H1 (cell line): ENCODE data around the gene PCDHA5. TPM values are rescaled to one million over a fixed set of nuclear protein-coding genes. Genes with fewer than 3 reads are reported as not detected.

Source experiments
- CTCF ChIA-PET: fragments of 300-600 bp; sonication (Branson Sonifier 250); formaldehyde crosslinking; loops from one replicate; lab custom pipeline; 2021; ENCODE audit not compliant: partially characterized antibody; lab: Charles Lee
- POLR2A ChIA-PET: fragments of 300-600 bp; sonication (Branson Sonifier 250); formaldehyde crosslinking; loops from one replicate; lab custom pipeline; 2021; ENCODE audit warnings: inconsistent platforms; ENCODE audit not compliant: partially characterized antibody; lab: Charles Lee
- DNase-seq, 2 experiments: peaks; one replicate each; pipeline versions ENCODE4 v3.0.0 to v3.0.0-alpha.2; 2010 to 2022; ENCODE audit warnings: low spot score in 2 of 2, low read depth in 1 of 2, mixed read lengths in 1 of 2
- FAIRE-seq: peaks from 2 replicates; lab custom pipeline; 2011; peaks lifted over from hg19 to GRCh38; lab: Jason Lieb, UNC
- H2AFZ ChIP-seq: 2 replicates; pipeline ENCODE4 v1.8.1; 2012; ENCODE audit warnings: low read length, inconsistent platforms
- H2AK5ac ChIP-seq: 2 replicates; pipeline ENCODE4 v1.6.1; 2013; ENCODE audit warnings: low read depth, low read length
- H2BK120ac ChIP-seq: replicated peaks from 2 replicates; pipeline ENCODE3; 2013; ENCODE audit warnings: low read depth, low read length, inconsistent platforms
- H2BK12ac ChIP-seq: 2 replicates; pipeline ENCODE4 v1.6.1; 2013; ENCODE audit warnings: low read depth, low read length
- H2BK15ac ChIP-seq: 2 replicates; pipeline ENCODE4 v1.6.1; 2013; ENCODE audit warnings: low read length
- H2BK20ac ChIP-seq: 2 replicates; pipeline ENCODE4 v1.6.1; 2013; ENCODE audit warnings: low read length
- H2BK5ac ChIP-seq: 2 replicates; pipeline ENCODE4 v1.6.1; 2013; ENCODE audit warnings: low read depth, low read length
- H3K14ac ChIP-seq: 2 replicates; pipeline ENCODE4 v1.6.1; 2013; ENCODE audit warnings: inconsistent platforms; ENCODE audit not compliant: insufficient read length
- H3K18ac ChIP-seq: 2 replicates; pipeline ENCODE4 v1.6.1; 2013; ENCODE audit warnings: low read length; ENCODE audit errors: extremely low read depth
- H3K23ac ChIP-seq: 2 replicates; pipeline ENCODE4 v1.6.1; 2013; ENCODE audit warnings: inconsistent platforms; ENCODE audit not compliant: insufficient read length
- H3K23me2 ChIP-seq: 2 replicates; pipeline ENCODE4 v1.6.1; 2013; ENCODE audit warnings: low read depth, low read length
- H3K27ac ChIP-seq: 2 replicates; pipeline ENCODE4 v1.6.1; 2011; ENCODE audit warnings: low read depth, low read length, inconsistent platforms
- H3K27me3 ChIP-seq, 4 experiments: replicated peaks in 1 of 4; 1 replicate in 1 of 4; 2 replicates in 3 of 4; pipeline versions ENCODE4 v1.6.1 to v1.8.1; 2011 to 2013; ENCODE audit warnings: low read length in 3 of 4, mild to moderate bottlenecking in 3 of 4, inconsistent platforms in 2 of 4, mixed read lengths in 2 of 4, moderate library complexity in 1 of 4; ENCODE audit not compliant: control insufficient read depth in 3 of 4, insufficient read depth in 3 of 4; ENCODE audit errors: extremely low read depth in 1 of 4
- H3K36me3 ChIP-seq, 4 experiments: 2 replicates each; pipeline versions ENCODE4 v1.6.1 to v1.8.1; 2011 to 2013; ENCODE audit warnings: mild to moderate bottlenecking in 4 of 4, low read length in 3 of 4, moderate library complexity in 2 of 4, control low read depth in 1 of 4, inconsistent platforms in 1 of 4; ENCODE audit not compliant: insufficient read depth in 4 of 4, control insufficient read depth in 2 of 4
- H3K4ac ChIP-seq: replicated peaks from 2 replicates; pipeline ENCODE3; 2013; ENCODE audit warnings: low read length, low read depth, mixed read lengths, inconsistent platforms; ENCODE audit not compliant: insufficient read length
- H3K4me1 ChIP-seq, 4 experiments: replicated peaks in 1 of 4; 1 replicate in 1 of 4; 2 replicates in 3 of 4; pipeline versions ENCODE4 v1.6.1 to v1.8.1; 2011 to 2013; ENCODE audit warnings: low read length in 3 of 4, inconsistent platforms in 2 of 4, mixed read lengths in 1 of 4; ENCODE audit not compliant: insufficient read depth in 4 of 4, control insufficient read depth in 3 of 4
- H3K4me2 ChIP-seq, 2 experiments: 2 replicates each; pipeline versions ENCODE4 v1.6.1 to v1.8.1; 2011 to 2013; ENCODE audit warnings: low read depth in 2 of 2, low read length in 2 of 2, control low read depth in 1 of 2, inconsistent platforms in 1 of 2, mild to moderate bottlenecking in 1 of 2; ENCODE audit not compliant: insufficient read depth in 1 of 2
- H3K4me3 ChIP-seq, 4 experiments: fragments of 200-600, 300-600 bp in 1 of 4; sonication (generic), shearing (Covaris generic), sonication (Bioruptor Twin) in 1 of 4; 2 replicates each; pipeline versions ENCODE4 v1.5.1 to v1.8.1; 2011 to 2016; ENCODE audit warnings: low read length in 4 of 4, low read depth in 3 of 4, control low read depth in 2 of 4, inconsistent platforms in 2 of 4, mild to moderate bottlenecking in 2 of 4, mixed read lengths in 1 of 4, moderate library complexity in 1 of 4; ENCODE audit not compliant: insufficient read depth in 2 of 4; ENCODE audit errors: extremely low read depth in 1 of 4
- H3K56ac ChIP-seq: replicated peaks from 2 replicates; pipeline ENCODE3; 2013; ENCODE audit warnings: low read depth, mild to moderate bottlenecking, mixed read lengths, low read length, inconsistent platforms; ENCODE audit not compliant: insufficient read length
- H3K79me1 ChIP-seq: 2 replicates; pipeline ENCODE4 v1.6.1; 2013; ENCODE audit warnings: low read depth, low read length, control low read depth
- H3K79me2 ChIP-seq, 2 experiments: 2 replicates each; pipeline versions ENCODE4 v1.6.1 to v1.8.1; 2012 to 2013; ENCODE audit warnings: low read length in 2 of 2, mild to moderate bottlenecking in 2 of 2, inconsistent platforms in 1 of 2; ENCODE audit not compliant: insufficient read depth in 2 of 2, control insufficient read depth in 1 of 2
- H3K9ac ChIP-seq, 4 experiments: replicated peaks in 1 of 4; 1 replicate in 1 of 4; 2 replicates in 3 of 4; pipeline versions ENCODE4 v1.6.1 to v1.8.1; 2011 to 2013; ENCODE audit warnings: low read depth in 3 of 4, low read length in 3 of 4, control low read depth in 2 of 4, mild to moderate bottlenecking in 2 of 4, moderate library complexity in 2 of 4, inconsistent platforms in 1 of 4; ENCODE audit errors: extremely low read depth in 1 of 4
- H3K9me3 ChIP-seq, 2 experiments: 2 replicates each; pipeline versions ENCODE4 v1.6.1 to v1.8.1; 2012 to 2013; ENCODE audit warnings: mild to moderate bottlenecking in 2 of 2, moderate library complexity in 2 of 2, control low read depth in 1 of 2, inconsistent platforms in 1 of 2, low read depth in 1 of 2, low read length in 1 of 2, mixed read lengths in 1 of 2; ENCODE audit not compliant: insufficient read depth in 2 of 2
- H4K20me1 ChIP-seq, 2 experiments: replicated peaks in 1 of 2; 2 replicates each; pipeline versions ENCODE3 to v1.8.1; 2011 to 2013; ENCODE audit warnings: inconsistent platforms in 2 of 2, low read length in 2 of 2, mild to moderate bottlenecking in 1 of 2; ENCODE audit not compliant: insufficient read depth in 2 of 2, control insufficient read depth in 1 of 2
- H4K5ac ChIP-seq: 2 replicates; pipeline ENCODE4 v1.6.1; 2013; ENCODE audit warnings: low read length, low read depth, mixed read lengths, inconsistent platforms; ENCODE audit not compliant: insufficient read length
- H4K8ac ChIP-seq: 2 replicates; pipeline ENCODE4 v1.8.0; 2013; ENCODE audit warnings: mild to moderate bottlenecking, moderate library complexity, low read length, inconsistent platforms; ENCODE audit not compliant: insufficient read depth; ENCODE audit errors: extremely low read depth
- H4K91ac ChIP-seq: replicated peaks from 2 replicates; pipeline ENCODE3; 2013; ENCODE audit warnings: low read length, mixed read lengths, inconsistent platforms; ENCODE audit not compliant: insufficient read length
- JUND ChIP-seq: IDR thresholded peaks from 2 replicates; pipeline ENCODE4 v1.6.1; 2011; ENCODE audit warnings: mild to moderate bottlenecking, improper control_type of control experiment, low read length
- SP4 ChIP-seq: IDR thresholded peaks from 2 replicates; pipeline ENCODE4 v1.6.1; 2012; ENCODE audit warnings: low read length, inconsistent platforms
- WGBS, 2 experiments: shearing (Covaris generic) in 1 of 2; methylation state at CpG; one replicate each; pipeline versions ENCODE4 v1.1.6 to v1.1.7; 2013 to 2015; ENCODE audit warnings: low lambda C conversion rate in 2 of 2, mixed read lengths in 2 of 2, inconsistent platforms in 1 of 2, low coverage in 1 of 2, missing lambda C conversion rate in 1 of 2; ENCODE audit not compliant: insufficient replicate concordance in 2 of 2, insufficient coverage in 1 of 2, insufficient read length in 1 of 2; ENCODE audit errors: extremely low coverage in 1 of 2, missing lambda C conversion rate in 1 of 2; 5-methylcytosine and 5-hydroxymethylcytosine counted together
- polyA plus RNA-seq, 7 experiments: library from polyadenylated mRNA; depleted of rRNA in 3 of 7; stranded (reverse) in 5 of 7; unstranded in 2 of 7; fragments of >200 nt in 5 of 7; fragments of 200-250 nt in 2 of 7; gene quantifications; 1 replicate in 5 of 7; 2 replicates in 1 of 7; 4 replicates in 1 of 7; pipeline versions ENCODE4 v1.2.1 to v1.2.3, GENCODE V29; 2011 to 2013; ENCODE audit warnings: missing spikeins in 2 of 7, mixed read lengths in 2 of 7
- total RNA-seq: library from RNA; stranded (reverse); fragmentation: NEBNext Ultra II Directional; extraction: Animal tissue kit (Norgen Biotek cat#: 25700); gene quantifications from 2 replicates; pipeline ENCODE4 v1.2.1, GENCODE V29; 2021

Gene PCDHA5
- total and polyA plus RNA-seq, 2 of the 8 experiments (the other 6 are each of a cell fraction or from before 2014, with no cell fraction given): 0.33 to 0.76 TPM

DNA sequence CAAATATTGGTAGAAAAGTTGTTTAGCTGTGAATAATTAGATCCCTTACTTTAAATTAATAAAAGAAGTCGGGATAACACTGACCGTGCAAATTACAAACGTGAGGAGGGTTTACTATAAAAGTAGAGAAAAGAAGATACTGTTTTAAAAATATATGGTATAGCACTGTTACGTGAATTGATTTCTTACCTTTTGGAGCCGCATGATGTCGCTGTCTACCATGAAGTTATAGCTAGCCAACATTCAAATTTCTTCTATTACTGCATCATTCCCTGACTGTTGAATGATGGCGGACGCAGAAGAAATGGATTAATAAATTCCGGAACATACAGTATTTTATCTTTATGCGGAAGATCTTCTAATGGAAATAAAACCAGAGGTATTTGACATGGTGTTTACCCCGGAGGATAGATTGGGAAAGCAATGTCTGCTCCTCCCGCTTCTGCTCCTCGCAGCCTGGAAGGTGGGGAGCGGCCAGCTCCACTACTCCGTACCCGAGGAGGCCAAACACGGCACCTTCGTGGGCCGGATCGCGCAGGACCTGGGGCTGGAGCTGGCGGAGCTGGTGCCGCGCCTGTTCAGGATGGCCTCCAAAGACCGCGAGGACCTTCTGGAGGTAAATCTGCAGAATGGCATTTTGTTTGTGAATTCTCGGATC lies 6.4 kb downstream of the PCDHA5 start, which contains the start of gene PCDHA6:
TSS of gene PCDHA6 (plus strand) at position 257 of the 658 bp plus-strand sequence. CDS start at position 389, 132 bp downstream.
- Histone ChIP-seq H3K27me3 (no peaks in the 10 kb centered on the region), H4K91ac (no peak within 1 kb of the TSS), H3K4me2 (no peak within 1 kb of the TSS; a peak in 1 of 4 replicates), H3K4ac (no peak within 1 kb of the TSS), H3K14ac (no peak within 1 kb of the TSS), H4K5ac (no peak within 1 kb of the TSS), H4K20me1 (peaks cover 0 to 1% of the 10 kb centered on the region in 2 experiments), H2BK120ac (no peak within 1 kb of the TSS), H3K9me3 (peaks cover 0 to 12% of the 10 kb centered on the region in 2 experiments; a peak in 1 of 4 replicates), H2AFZ (no peak within 1 kb of the TSS), H2AK5ac (no peak within 1 kb of the TSS), H3K56ac (no peak within 1 kb of the TSS), H3K4me1 (no peaks in the 10 kb centered on the region), H2BK15ac (no peak within 1 kb of the TSS), H3K23me2 (no peaks in the 10 kb centered on the region), H2BK12ac (no peak within 1 kb of the TSS), H4K8ac (peak within 1 kb of the TSS; percentile 4; the same call in 1 of the 2 replicates), H3K79me1 (no peaks in the 10 kb centered on the region), H3K18ac (no peak within 1 kb of the TSS; the same call in 1 of the 2 replicates), H3K36me3 (peaks cover 0 to 3% (median 0%) of the 10 kb centered on the region in 4 experiments; a peak in 1 of 8 replicates), H3K79me2 (no peaks in the 10 kb centered on the region; a peak in 1 of 4 replicates), H3K9ac (peak within 1 kb of the TSS in 1 of 4 experiments; percentile 45; a peak in 1 of 7 replicates), H2BK5ac (no peak within 1 kb of the TSS), H3K27ac (no peak within 1 kb of the TSS), H3K23ac (no peak within 1 kb of the TSS), H2BK20ac (no peak within 1 kb of the TSS), H3K4me3 (peak within 1 kb of the TSS in 1 of 4 experiments; percentile 62; a peak in 2 of 8 replicates)
- ChIA-PET CTCF (interaction anchor here (0.7 to 6.0 kb wide), 30 partner anchors 8 to 254 kb away, joined by 3 to 58 read pairs (median 4); partner anchors contain the start of genes PCDHA1, PCDHA10, PCDHA11 and PCDHA2), POLR2A (interaction anchor here (0.7 to 1.8 kb wide), 9 partner anchors 9 to 267 kb away, joined by 3 to 5 read pairs (median 4); partner anchors contain the start of genes PCDHA1, PCDHA12, PCDHA8 and PCDHB2)
- TF ChIP-seq JUND (no peak), SP4 (no peak)
- no peak for FAIRE-seq
- WGBS, 2 experiments: 94% methylated on average over 25 of the region's 27 CpGs; no CpG with 5 or more reads in 1 of the 2 experiments
- no peak for DNase-seq
